NCI-H2171 treated with DMSO at 0.1 percent for 48 hours (cell line): ENCODE data around the gene HCRTR2.
"Not testable (repeated sequence)": the region's sequence is repeated elsewhere in the genome, so short reads cannot be mapped to it uniquely, and the experiment has no call there.

ENCODE experiments used
- DNase-seq: peaks from one replicate; lab custom pipeline; 2025; lab: John Stamatoyannopoulos, UW

The HCRTR2 gene

GRCh38 chr6:55220961-55221360 lies 46.6 kb downstream of the HCRTR2 start:
- DNase-seq = no peak

GRCh38 chr6:55227862-55228261 lies 53.5 kb downstream of the HCRTR2 start:
- DNase-seq = no peak

- DNase-seq = no peak
Observed at GRCh38 chr6:55239099-55239498, 64.8 kb downstream of the HCRTR2 start.

GRCh38 chr6:55240975-55241605 lies 66.8 kb downstream of the HCRTR2 start:
- not testable (repeated sequence) for DNase-seq

GRCh38 chr6:55250400-55250799 lies 76.1 kb downstream of the HCRTR2 start:
- no peak for DNase-seq

- DNase-seq = no peak
Observed at GRCh38 chr6:55255113-55255512, 80.8 kb downstream of the HCRTR2 start.

- DNase-seq = no peak
Observed at GRCh38 chr6:55260181-55260580, 85.9 kb downstream of the HCRTR2 start.

GRCh38 chr6:55265409-55266114 lies 91.2 kb downstream of the HCRTR2 start:
- no peak for DNase-seq

- DNase-seq = no peak
Observed at GRCh38 chr6:55266896-55267295, 92.6 kb downstream of the HCRTR2 start.

- DNase-seq = peak; percentile 38
Observed at GRCh38 chr6:55276745-55277530, 102.6 kb downstream of the HCRTR2 start.

- no peak for DNase-seq
Observed at GRCh38 chr6:55277646-55278045, 103.3 kb downstream of the HCRTR2 start.

- no peak for DNase-seq
Observed at GRCh38 chr6:55281215-55281614, 106.9 kb downstream of the HCRTR2 start.

- no peak for DNase-seq
Observed at GRCh38 chr6:55282115-55282514, 107.8 kb downstream of the HCRTR2 start.

GRCh38 chr6:55286824-55287223 lies 112.5 kb downstream of the HCRTR2 start:
- DNase-seq = no peak

- DNase-seq = no peak
Observed at GRCh38 chr6:55290736-55291135, 116.4 kb downstream of the HCRTR2 start.

- no peak for DNase-seq
Observed at GRCh38 chr6:55293116-55293515, 118.8 kb downstream of the HCRTR2 start.

GRCh38 chr6:55297214-55297613 lies 122.9 kb downstream of the HCRTR2 start:
- not testable (repeated sequence) for DNase-seq

- DNase-seq = no peak
Observed at GRCh38 chr6:55299286-55299985, 125.1 kb downstream of the HCRTR2 start.

GRCh38 chr6:55304747-55305146 lies 130.4 kb downstream of the HCRTR2 start:
- no peak for DNase-seq

- no peak for DNase-seq
Observed at GRCh38 chr6:55319961-55320695, 145.8 kb downstream of the HCRTR2 start.

GRCh38 chr6:55320696-55321086 lies 146.4 kb downstream of the HCRTR2 start:
- DNase-seq = no peak

GRCh38 chr6:55327169-55327568 lies 152.9 kb downstream of the HCRTR2 start, which contains the start of gene GFRAL:
Gene GFRAL, plus strand, starts transcription at chr6:55327469. Its CDS starts 86 bp downstream, at chr6:55327555.
- no peak for DNase-seq
